H7 (cell line): ENCODE data around the gene SLC24A3. TPM values are rescaled to one million over a fixed set of nuclear protein-coding genes. Genes with fewer than 3 reads are reported as not detected.

Experiments
- DNase-seq: peaks from one replicate; pipeline ENCODE4 v3.0.0; 2012
- H3K27me3 ChIP-seq: 2 replicates; pipeline ENCODE4 v1.6.0; 2011; ENCODE audit warnings: mild to moderate bottlenecking, low read length; ENCODE audit not compliant: control insufficient read depth, insufficient read depth
- H3K36me3 ChIP-seq: replicated peaks from 2 replicates; pipeline ENCODE4 v1.5.1; 2011; ENCODE audit warnings: low read length; ENCODE audit not compliant: control insufficient read depth, insufficient read depth
- H3K4me3 ChIP-seq: 2 replicates; pipeline ENCODE4 v1.5.1; 2011; ENCODE audit warnings: low read depth, mild to moderate bottlenecking, control low read depth, low read length, moderate library complexity; ENCODE audit not compliant: insufficient read depth
- total RNA-seq: library from RNA; depleted of rRNA; stranded (reverse); fragments of >200 nt; shearing (Covaris generic); gene quantifications from 2 replicates; pipeline ENCODE4 v1.2.3, GENCODE V29; 2014

SLC24A3 gene
- total RNA-seq, 1 experiment from 2014 or later: 0.48 TPM

DNA sequence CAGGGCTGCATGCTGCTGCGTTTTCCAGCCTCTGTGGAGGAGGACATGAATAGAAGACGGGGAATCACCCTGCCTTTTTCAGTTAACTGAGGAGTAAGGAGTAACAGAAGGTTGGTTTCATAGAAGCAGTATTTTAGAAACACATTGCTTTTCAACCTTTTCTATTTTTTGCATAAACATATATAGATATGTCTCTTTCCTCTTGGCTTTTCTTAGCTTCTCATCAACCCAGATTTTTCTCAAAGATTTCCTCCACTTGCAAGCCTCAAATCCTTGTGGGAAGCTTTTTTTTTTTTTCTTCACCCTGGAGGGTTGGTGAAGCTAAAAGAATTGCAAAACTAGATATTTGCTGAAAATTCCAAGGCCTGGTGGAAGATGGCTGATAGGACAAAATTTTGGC, 6.0 kb downstream of the SLC24A3 start:
- DNase-seq: no peak
- Histone ChIP-seq H3K4me3 (no peak overlapping the region), H3K27me3 (peaks cover 8% of the 10 kb centered on the region)

GRCh38 chr20:19222520-19223040, 10.1 kb downstream of the SLC24A3 start:
- no peaks in the 10 kb centered on the region for H3K27me3 ChIP-seq
- no peak for DNase-seq
- no peaks in the 10 kb centered on the region for H3K36me3 ChIP-seq
- H3K4me3 ChIP-seq: no peak overlapping the region

More for the DNA sequence above, 6.0 kb downstream of the SLC24A3 start:
- no peaks in the 10 kb centered on the region for H3K36me3 ChIP-seq

DNA sequence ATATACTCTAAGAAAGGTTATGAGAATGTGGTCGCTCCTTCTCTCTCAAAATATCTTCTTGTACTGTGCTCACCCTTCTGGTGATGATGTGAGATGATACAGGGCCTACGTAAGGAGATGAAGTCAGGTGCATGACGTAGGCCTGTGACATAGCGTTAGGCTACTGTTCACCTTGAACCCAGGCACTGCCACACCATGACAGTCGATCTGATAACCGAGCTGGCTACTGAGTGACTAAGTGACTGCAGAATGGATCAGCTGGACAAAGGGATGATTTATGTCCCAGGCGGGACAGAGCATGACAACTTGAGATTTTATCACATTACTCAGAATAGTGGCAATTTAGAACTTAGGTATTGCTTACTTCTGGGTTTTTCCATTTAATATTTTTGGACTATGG, 11.2 kb downstream of the SLC24A3 start:
- no peak for DNase-seq
- Histone ChIP-seq H3K4me3 (no peak overlapping the region), H3K27me3 (no peaks in the 10 kb centered on the region), H3K36me3 (no peaks in the 10 kb centered on the region)

DNA sequence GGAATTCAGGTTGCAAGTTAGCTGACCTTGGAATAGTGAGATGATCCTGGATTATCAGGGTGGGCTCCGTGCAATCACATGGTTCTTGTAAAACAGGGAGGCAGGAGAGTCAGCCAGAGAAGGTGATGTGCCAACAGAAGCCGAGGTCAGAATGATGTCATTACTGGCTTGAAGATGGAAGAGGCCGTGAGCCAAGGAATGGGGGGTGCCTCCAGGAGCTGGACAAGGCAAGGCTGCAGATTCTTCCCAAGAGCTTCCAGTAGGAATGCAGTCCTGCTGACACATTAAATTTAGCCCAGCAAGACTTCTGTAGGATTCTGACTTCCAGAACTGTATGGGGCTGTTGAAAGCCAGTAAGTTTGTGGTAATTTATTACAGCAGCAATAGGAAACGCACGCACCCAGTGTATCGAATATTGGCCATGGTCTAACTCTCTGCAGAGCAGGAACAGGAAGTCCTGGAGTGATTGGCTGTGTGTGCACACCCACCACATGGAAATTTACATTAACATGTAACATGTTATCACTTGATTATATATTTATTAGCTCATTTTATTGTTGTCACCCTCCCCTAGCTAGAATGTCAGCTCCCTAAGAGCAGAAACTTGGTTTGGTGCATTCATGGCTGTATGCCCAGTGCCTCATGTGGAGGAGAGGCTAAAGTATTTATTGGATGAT, 19.1 kb downstream of the SLC24A3 start:
- no peaks in the 10 kb centered on the region for H3K36me3 ChIP-seq
- H3K27me3 ChIP-seq: no peaks in the 10 kb centered on the region
- DNase-seq: no peak
- H3K4me3 ChIP-seq: no peak overlapping the region

GRCh38 chr20:19232997-19233794, 20.8 kb downstream of the SLC24A3 start:
- no peaks in the 10 kb centered on the region for H3K27me3 ChIP-seq
- no peaks in the 10 kb centered on the region for H3K36me3 ChIP-seq
- H3K4me3 ChIP-seq: no peak overlapping the region
- DNase-seq: no peak

DNA sequence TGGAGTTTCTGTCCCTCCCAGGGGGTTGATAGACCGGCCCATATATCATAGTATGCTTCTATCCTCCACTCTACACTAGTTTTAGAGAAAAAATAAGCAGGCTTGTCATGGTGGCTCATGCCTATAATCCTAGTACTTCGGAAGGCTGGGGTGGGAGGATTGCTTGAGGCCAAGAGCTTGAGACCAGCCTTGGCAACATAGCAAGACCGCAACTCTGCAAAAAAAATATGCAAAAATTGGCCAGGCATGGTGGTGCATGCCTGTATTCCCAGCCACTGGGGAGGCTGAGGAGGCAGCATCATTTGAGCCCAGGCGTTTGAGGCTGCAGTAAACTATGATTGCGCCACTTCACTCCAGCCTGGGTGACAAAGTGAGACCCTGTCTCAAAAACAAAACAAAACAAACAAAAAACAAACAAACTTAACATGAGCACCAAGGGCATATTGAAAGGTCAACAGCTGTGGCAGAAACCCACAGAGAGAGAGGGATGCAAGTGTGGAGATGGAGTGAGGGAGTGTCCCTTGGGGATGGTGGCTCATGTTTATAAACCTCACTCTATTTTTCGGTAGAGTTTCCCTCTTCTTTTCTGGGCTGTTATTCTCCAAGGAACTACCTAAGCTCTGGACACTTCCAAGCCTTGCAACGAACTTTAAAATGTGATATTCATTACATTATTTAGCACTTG, 24.1 kb downstream of the SLC24A3 start:
- H3K36me3 ChIP-seq: no peaks in the 10 kb centered on the region
- no peak overlapping the region for H3K4me3 ChIP-seq
- no peaks in the 10 kb centered on the region for H3K27me3 ChIP-seq
- no peak for DNase-seq

- Histone ChIP-seq H3K36me3 (no peaks in the 10 kb centered on the region), H3K27me3 (no peaks in the 10 kb centered on the region), H3K4me3 (no peak overlapping the region)
- DNase-seq: no peak
Observed at GRCh38 chr20:19241440-19241839, 29.0 kb downstream of the SLC24A3 start.

DNA sequence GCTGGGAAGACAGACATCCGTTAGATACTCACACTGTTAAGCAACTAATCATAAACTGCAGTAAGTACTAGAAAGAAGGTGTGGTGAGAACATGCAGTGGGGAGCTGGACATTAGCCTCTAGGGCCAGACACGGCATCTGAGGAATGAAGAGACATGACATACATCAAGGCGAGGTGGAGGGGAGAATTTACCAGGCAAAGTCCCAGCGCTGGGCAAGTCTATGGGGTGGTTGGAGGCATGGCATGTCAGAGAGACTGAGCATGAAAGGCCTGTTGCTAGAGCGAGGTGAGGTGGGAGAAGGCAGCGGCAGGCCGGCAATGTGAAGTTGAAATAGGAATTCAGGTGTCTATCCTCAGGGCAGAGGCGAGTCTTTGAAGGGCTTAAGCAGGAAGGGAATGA, 31.8 kb downstream of the SLC24A3 start:
- Histone ChIP-seq H3K4me3 (no peak overlapping the region), H3K27me3 (no peaks in the 10 kb centered on the region), H3K36me3 (no peaks in the 10 kb centered on the region)
- DNase-seq: no peak

GRCh38 chr20:19249106-19249879, 36.9 kb downstream of the SLC24A3 start:
- Histone ChIP-seq H3K36me3 (no peaks in the 10 kb centered on the region), H3K27me3 (no peaks in the 10 kb centered on the region), H3K4me3 (no peak overlapping the region)
- DNase-seq: no peak

- no peak for DNase-seq
- H3K27me3 ChIP-seq: no peaks in the 10 kb centered on the region
- no peak overlapping the region for H3K4me3 ChIP-seq
- H3K36me3 ChIP-seq: no peaks in the 10 kb centered on the region
Observed at GRCh38 chr20:19250346-19250745, 37.9 kb downstream of the SLC24A3 start.

- DNase-seq: no peak
- Histone ChIP-seq H3K4me3 (no peak overlapping the region), H3K36me3 (no peaks in the 10 kb centered on the region), H3K27me3 (no peaks in the 10 kb centered on the region)
Observed at GRCh38 chr20:19251506-19251905, 39.1 kb downstream of the SLC24A3 start.

- Histone ChIP-seq H3K36me3 (no peaks in the 10 kb centered on the region), H3K27me3 (no peaks in the 10 kb centered on the region), H3K4me3 (no peak overlapping the region)
- DNase-seq: no peak
Observed at GRCh38 chr20:19251958-19252357, 39.5 kb downstream of the SLC24A3 start.

- H3K4me3 ChIP-seq: no peak overlapping the region
Observed at GRCh38 chr20:19252451-19253120, 40.1 kb downstream of the SLC24A3 start.

DNA sequence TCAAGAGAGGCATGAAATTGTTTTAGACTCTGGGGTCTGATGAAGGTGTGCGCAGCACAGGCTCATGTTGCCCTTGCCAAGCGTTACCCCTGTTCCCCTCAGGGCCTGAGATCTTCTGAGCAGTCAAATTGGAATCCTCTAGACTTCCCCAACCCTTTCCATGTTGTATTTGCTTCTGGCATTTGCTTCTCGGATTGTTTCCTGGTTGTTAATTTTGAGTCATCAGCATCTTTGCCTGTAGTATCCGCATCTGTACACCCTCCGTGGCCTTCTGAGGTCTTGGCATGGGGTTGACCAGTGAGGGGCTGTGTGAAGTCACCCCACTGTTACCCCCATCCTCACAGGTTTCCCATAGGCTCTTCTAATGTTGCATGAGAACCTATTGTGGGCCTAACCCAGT, 40.9 kb downstream of the SLC24A3 start:
- DNase-seq: no peak
- Histone ChIP-seq H3K36me3 (no peaks in the 10 kb centered on the region), H3K27me3 (no peaks in the 10 kb centered on the region), H3K4me3 (no peak overlapping the region)

More at GRCh38 chr20:19252451-19253120, 40.1 kb downstream of the SLC24A3 start:
- H3K36me3 ChIP-seq: no peaks in the 10 kb centered on the region
- DNase-seq: no peak
- no peaks in the 10 kb centered on the region for H3K27me3 ChIP-seq
